HG02571 (cell line): Measurements from ENCODE around the gene CLEC16A.

ENCODE experiments used
- ATAC-seq: cut with Tn5 transposase; IDR thresholded peaks from one replicate; pipeline ENCODE4 v1.9.1; 2021; ENCODE audit warnings: mild to moderate bottlenecking, moderate library complexity; ENCODE audit not compliant: unreplicated experiment

Gene CLEC16A

GRCh38 chr16:11075163-11075562 is 130.8 kb downstream of the CLEC16A start:
- no peak for ATAC-seq

GRCh38 chr16:11076259-11077018 is 132.1 kb downstream of the CLEC16A start:
- peak; percentile 48 for ATAC-seq

DNA sequence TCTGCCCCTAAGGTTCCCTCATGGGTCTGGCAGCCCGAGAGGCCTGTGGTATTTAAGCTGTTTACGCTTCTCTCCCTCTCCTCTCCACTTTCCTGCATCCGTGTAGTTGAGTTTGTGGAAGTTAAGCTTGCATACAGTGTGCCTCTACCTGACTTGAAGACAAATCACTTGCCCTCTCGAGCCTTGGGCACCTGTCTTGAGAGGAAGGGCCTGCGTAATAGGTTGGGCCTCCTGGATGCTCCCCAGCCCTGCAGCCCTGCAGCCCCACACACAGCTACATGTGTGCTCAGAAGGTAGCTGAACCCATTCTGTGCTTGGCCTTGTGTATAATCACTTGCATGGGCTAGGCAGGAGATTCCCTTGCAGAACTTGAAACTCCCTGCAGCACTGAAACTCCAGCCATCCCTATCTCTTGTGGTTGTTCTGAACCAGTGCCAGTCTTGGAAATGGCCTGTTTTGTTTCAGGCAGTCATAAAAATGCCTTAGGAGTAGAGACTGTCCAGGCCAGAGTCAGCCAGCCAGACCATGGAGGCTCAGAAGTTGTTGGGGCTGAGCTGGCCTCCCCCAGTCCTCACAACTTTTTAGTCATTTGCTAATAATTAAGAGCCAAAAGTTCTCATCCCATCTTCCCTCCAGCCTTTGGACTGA is 134.6 kb downstream of the CLEC16A start:
- no peak for ATAC-seq

GRCh38 chr16:11079652-11080187 is 135.4 kb downstream of the CLEC16A start:
- no peak for ATAC-seq

GRCh38 chr16:11080327-11080967 is 136.1 kb downstream of the CLEC16A start:
- no peak for ATAC-seq

DNA sequence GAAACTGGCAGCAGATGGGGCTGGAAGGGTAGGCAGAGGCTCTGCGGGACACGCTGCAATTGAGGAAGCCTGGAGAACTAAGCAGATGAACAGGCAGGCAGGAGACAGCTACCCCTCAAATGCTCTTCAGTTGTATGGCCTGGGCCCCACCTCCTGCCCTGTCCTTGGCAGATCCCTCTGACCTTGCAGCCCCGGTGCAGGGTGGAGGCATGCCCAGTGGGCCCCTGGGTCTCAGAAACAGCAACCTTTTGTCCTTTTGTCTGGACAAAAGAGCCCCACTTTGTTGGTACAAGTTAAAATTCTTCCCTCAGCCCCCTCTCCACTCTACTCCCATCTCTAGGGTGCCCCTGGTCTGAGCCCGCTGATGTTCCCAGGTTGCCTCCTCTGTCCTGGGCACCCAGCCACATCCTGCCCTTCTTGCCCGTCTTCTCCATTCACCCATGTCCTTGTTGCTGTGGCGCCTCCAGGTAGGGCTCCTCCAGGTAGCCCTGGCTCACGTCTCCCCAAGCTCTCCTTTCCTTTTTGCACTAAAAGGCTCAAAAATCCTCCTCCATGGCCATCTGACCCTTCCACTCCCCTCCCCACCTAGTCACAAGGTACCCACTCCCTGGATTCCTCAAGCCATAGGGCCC is 136.8 kb downstream of the CLEC16A start:
- no peak for ATAC-seq

DNA sequence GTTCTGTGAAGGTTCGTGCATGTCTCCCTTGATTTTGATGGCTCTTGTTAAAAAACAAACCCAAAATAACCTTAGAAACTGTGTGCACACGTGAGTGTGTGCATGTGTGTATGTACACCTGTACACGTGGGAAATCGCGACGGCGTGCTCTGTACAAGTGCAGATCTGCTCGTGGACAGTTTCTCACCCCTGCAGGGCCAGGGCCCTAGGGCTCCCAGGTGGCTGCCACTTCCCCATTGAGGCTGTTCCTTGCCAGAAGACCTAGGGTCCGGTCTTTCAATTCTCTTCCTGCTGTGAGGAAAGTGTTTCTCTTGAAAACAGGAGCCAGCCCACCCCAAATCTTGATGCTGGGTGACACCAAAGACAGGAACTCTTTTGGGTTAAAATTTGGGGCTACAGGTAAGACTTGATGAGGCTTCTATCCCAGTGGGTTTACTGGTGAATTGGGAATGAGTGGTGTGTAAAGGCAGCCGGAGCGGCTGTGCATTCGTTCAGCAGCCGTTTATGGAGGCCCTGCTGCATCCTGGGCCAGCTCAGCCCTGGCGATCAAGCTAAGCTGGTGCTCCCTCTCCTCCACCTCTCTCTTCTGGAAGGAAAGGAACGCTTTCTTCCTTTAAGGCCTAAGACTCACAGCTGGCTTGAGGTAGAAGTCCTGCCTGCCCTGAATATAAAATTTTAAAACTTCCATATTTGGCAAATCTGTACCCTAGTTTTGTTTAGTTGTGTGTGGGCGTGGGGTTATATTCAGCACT is 137.9 kb downstream of the CLEC16A start:
- no peak for ATAC-seq

- no peak for ATAC-seq
Observed at GRCh38 chr16:11082860-11083388, 138.6 kb downstream of the CLEC16A start.

DNA sequence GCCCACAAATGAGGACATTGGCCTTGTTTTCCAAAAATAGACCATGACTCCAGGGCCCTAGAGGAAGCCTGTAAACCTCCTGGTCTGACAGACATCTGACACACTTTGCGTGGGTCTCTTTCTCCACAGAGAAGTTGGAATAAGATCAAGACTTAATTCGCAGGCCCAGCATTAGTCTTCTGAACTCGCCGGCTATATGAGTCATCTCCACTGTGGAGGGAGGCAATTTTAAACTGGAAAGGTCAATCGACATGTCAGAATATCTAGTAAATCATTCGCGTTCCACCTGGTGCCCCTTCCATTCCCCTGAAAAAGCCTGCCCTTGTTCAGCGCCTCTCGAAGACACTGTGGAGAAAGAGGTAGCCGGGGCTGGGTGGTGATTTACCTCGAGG is 140.1 kb downstream of the CLEC16A start:
- ATAC-seq = no peak

DNA sequence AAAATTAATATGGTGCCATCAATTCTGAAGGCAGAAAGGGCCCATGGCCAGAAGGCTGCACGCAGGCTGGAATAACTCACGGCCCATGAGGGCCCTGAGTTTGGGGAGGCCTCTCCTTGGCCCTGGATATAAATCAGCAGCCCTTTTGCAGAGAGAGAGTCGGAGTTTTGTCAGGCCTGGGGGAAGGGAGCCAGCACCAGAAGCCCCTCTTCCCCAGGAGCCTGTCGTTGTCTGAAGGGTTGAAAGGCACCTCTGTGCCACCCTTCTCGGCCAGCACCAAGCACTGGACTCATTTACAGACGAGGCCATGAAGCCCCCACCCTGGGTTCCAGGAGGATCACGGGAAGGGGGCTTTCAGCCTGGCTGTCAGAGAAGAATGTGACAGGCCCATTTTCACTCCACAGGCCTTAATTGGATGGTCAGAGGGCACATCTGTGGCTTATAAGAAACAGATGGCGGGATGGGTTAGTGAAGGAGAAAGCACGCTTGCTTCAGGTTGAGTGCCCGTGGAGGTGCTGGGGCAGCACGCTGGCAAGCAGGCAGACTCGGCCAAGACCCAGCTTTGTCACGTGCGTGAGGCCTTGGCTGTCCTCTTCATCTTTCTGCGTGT is 140.6 kb downstream of the CLEC16A start:
- ATAC-seq = no peak

- ATAC-seq = no peak
Observed at GRCh38 chr16:11085916-11086315, 141.6 kb downstream of the CLEC16A start.

- no peak for ATAC-seq
Observed at GRCh38 chr16:11087691-11088073, 143.3 kb downstream of the CLEC16A start.

- ATAC-seq = no peak
Observed at GRCh38 chr16:11088074-11088730, 143.8 kb downstream of the CLEC16A start.

DNA sequence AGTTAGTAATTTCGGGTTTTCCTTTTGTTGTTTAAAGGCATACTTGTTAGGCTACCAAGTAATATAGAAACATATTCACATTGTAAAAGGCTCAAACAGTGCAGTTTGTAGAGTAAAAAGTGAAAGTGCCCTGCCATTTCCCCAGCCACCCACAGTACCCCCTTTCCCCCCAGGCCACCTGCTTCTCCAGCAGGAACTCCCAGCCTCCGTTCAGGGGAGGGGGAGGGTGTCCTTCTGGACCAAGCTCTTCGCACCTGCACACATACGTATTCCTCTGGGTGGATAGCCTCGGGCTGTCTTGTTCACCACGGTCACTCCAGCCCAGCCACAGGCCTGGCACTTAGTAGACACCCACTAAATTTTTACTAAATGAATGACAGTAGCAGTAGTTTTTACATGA is 144.5 kb downstream of the CLEC16A start:
- ATAC-seq = no peak

GRCh38 chr16:11089504-11090124 is 145.2 kb downstream of the CLEC16A start:
- no peak for ATAC-seq

- ATAC-seq = no peak
Observed at GRCh38 chr16:11090232-11090631, 145.9 kb downstream of the CLEC16A start.

GRCh38 chr16:11091021-11091785 is 146.8 kb downstream of the CLEC16A start:
- ATAC-seq = no peak
